Lung (tissue), 12 donors: ENCODE results near the gene TAS2R8. TPM values are rescaled to one million over a fixed set of nuclear protein-coding genes. Genes with fewer than 3 reads are reported as not detected.
"Not testable (repeated sequence)": the region's sequence is repeated elsewhere in the genome, so short reads cannot be mapped to it uniquely, and the experiment has no call there.

ENCODE experiments used
- ATAC-seq: fragments of 200-7000 bp; cut with Tn5 transposase; one replicate; pipeline ENCODE4 v1.9.1; 2020; ENCODE audit warnings: moderate number of reproducible peaks; ENCODE audit not compliant: insufficient read depth, low FRiP score
- DNase-seq, 3 donors: peaks; one replicate each; pipeline ENCODE4 v3.0.0-alpha.2; 2013 to 2017
- H3K27ac ChIP-seq, 2 donors: one replicate each; pipeline ENCODE4 v1.5.1; 2013; ENCODE audit warnings: mild to moderate bottlenecking in 2 of 2, moderate library complexity in 2 of 2, control low read depth in 1 of 2, inconsistent platforms in 1 of 2, low read depth in 1 of 2, low read length in 1 of 2
- H3K27me3 ChIP-seq, 3 donors: one replicate each; pipeline ENCODE4 v1.5.1; 2013; ENCODE audit warnings: low read length in 2 of 3; ENCODE audit not compliant: control insufficient read depth in 3 of 3, insufficient read depth in 3 of 3
- H3K36me3 ChIP-seq, 4 donors: one replicate each; pipeline ENCODE4 v1.5.1; 2013; ENCODE audit warnings: low read length in 4 of 4, mild to moderate bottlenecking in 1 of 4, moderate library complexity in 1 of 4; ENCODE audit not compliant: control insufficient read depth in 4 of 4, insufficient read depth in 4 of 4
- H3K4me1 ChIP-seq, 5 donors: one replicate each; pipeline ENCODE4 v1.5.1; 2013; ENCODE audit warnings: low read length in 5 of 5, mild to moderate bottlenecking in 2 of 5, moderate library complexity in 1 of 5; ENCODE audit not compliant: control insufficient read depth in 5 of 5, insufficient read depth in 5 of 5
- H3K4me3 ChIP-seq: one replicate; pipeline ENCODE4 v1.5.1; 2013; ENCODE audit warnings: mild to moderate bottlenecking, control low read depth, moderate library complexity
- H3K9ac ChIP-seq, 2 donors: one replicate each; pipeline ENCODE4 v1.5.1; 2013; ENCODE audit warnings: low read length in 2 of 2, control low read depth in 1 of 2; ENCODE audit not compliant: insufficient read depth in 1 of 2
- H3K9me3 ChIP-seq, 4 donors: one replicate each; pipeline ENCODE4 v1.5.1; 2013; ENCODE audit warnings: low read length in 3 of 4, mild to moderate bottlenecking in 1 of 4, moderate library complexity in 1 of 4; ENCODE audit not compliant: control insufficient read depth in 4 of 4, insufficient read depth in 3 of 4
- CTCF ChIP-seq: IDR thresholded peaks from 2 replicates; pipeline ENCODE4 v1.5.1; 2012; ENCODE audit warnings: mild to moderate bottlenecking; ENCODE audit errors: control extremely low read depth, extremely low read depth
- WGBS, 2 donors: extraction: QIAGEN DNeasy Blood & Tissue Kit; methylation state at CpG; one replicate each; pipeline ENCODE4 v1.1.7; 2013; 5-methylcytosine and 5-hydroxymethylcytosine counted together
- polyA plus RNA-seq, 2 donors: library from polyadenylated mRNA; stranded (reverse); fragments of 200-250 nt; gene quantifications; one replicate each; pipeline ENCODE4 v1.2.1, GENCODE V29; 2013
- total RNA-seq, 2 donors: library from RNA; depleted of rRNA in 1 of 2; stranded (reverse); fragments of >200 nt in 1 of 2; gene quantifications; one replicate each; pipeline ENCODE4 v1.2.1, GENCODE V29; 2014 to 2021
- donor health status: control.
- donor health status: control.
- donor health status: Bipolar disorder and iron deficiency.
- donor health status: healthy.
- donor health status: DM: yes; HTN: yes; CAD: no.

TAS2R8 gene
- total and polyA plus RNA-seq, 4 donors: not detected

- H3K27me3 ChIP-seq: no peaks in the 10 kb centered on the region
- H3K27ac ChIP-seq: no peak overlapping the region
- no peaks in the 10 kb centered on the region for H3K9me3 ChIP-seq
- DNase-seq (no peak), ATAC-seq (no peak)
- no peak overlapping the region for H3K9ac ChIP-seq
- no peak for TF ChIP-seq CTCF
- no peaks in the 10 kb centered on the region for H3K36me3 ChIP-seq
- WGBS, 2 donors: 58 to 75% methylated on average over 5 of the region's 5 CpGs
- no peaks in the 10 kb centered on the region for H3K4me1 ChIP-seq
- no peak overlapping the region for H3K4me3 ChIP-seq
Measured at GRCh38 chr12:10801741-10802140, 5.3 kb downstream of the TAS2R8 start.

- no peak overlapping the region for H3K27ac ChIP-seq
- no peaks in the 10 kb centered on the region for H3K9me3 ChIP-seq
- H3K4me3 ChIP-seq: no peak overlapping the region
- no peak for ATAC-seq
- no peak overlapping the region for H3K9ac ChIP-seq
- H3K36me3 ChIP-seq: no peaks in the 10 kb centered on the region
- TF ChIP-seq CTCF: no peak
- H3K27me3 ChIP-seq: no peaks in the 10 kb centered on the region
- H3K4me1 ChIP-seq: no peaks in the 10 kb centered on the region
- no peak for DNase-seq
- WGBS, 2 donors: 66 to 80% methylated on average over 2 of the region's 2 CpGs
Measured at GRCh38 chr12:10794222-10794621, 12.9 kb downstream of the TAS2R8 start.

- not testable (repeated sequence) for DNase-seq, H3K36me3 ChIP-seq, H3K4me1 ChIP-seq, H3K27me3 ChIP-seq, H3K9ac ChIP-seq, H3K4me3 ChIP-seq, H3K9me3 ChIP-seq, H3K27ac ChIP-seq, ATAC-seq
- WGBS, 2 donors: 91 to 98% methylated on average over 4 of the region's 4 CpGs
Measured at GRCh38 chr12:10791769-10792168, 15.3 kb downstream of the TAS2R8 start.

- ATAC-seq (no peak), DNase-seq (no peak)
- no peaks in the 10 kb centered on the region for H3K36me3 ChIP-seq
- no peaks in the 10 kb centered on the region for H3K9me3 ChIP-seq
- H3K9ac ChIP-seq: no peak overlapping the region
- H3K27ac ChIP-seq: no peak overlapping the region
- H3K4me3 ChIP-seq: no peak overlapping the region
- peaks cover 0 to 4% (median 0%) of the 10 kb centered on the region in 5 donors for H3K4me1 ChIP-seq
- TF ChIP-seq CTCF: no peak
- 83 to 84% methylated on average over 5 of the region's 5 CpGs for WGBS, 2 donors
- H3K27me3 ChIP-seq: no peaks in the 10 kb centered on the region
Measured at GRCh38 chr12:10783252-10783651, 23.8 kb downstream of the TAS2R8 start.
